Measurements from ENCODE around the gene CDT1. TPM values are rescaled to one million over a fixed set of nuclear protein-coding genes. Genes with fewer than 3 reads are reported as not detected.

CDT1 gene
- total and polyA plus RNA-seq, 10 of the 15 experiments (the other 5 are each of a cell fraction or from before 2014, with no cell fraction given), result 0.50 to 87.6 (median 8.8) TPM

- TF ChIP-seq EZH2 (IDR thresholded peaks at IDR 0.05; ENCODE audit: borderline replicate concordance, control insufficient read depth, low read depth, low read length) (no peak), CTCF (IDR thresholded peaks at IDR 0.05 in 2 of 3, conservative IDR thresholded peaks at IDR 0.05 in 1 of 3; ENCODE audit: control insufficient read depth in 2 of 3, extremely low read depth in 1 of 3, insufficient read depth in 1 of 3, low read depth in 3 of 3, low read length in 3 of 3) (no peak), IRF3 (IDR thresholded peaks at IDR 0.05) (no peak), IRF4 (IDR thresholded peaks at IDR 0.05; ENCODE audit: low read depth, low read length) (no peak), ASH2L (IDR thresholded peaks at IDR 0.05; ENCODE audit: borderline replicate concordance, low read depth) (no peak), NR2C1 (IDR thresholded peaks at IDR 0.05) (no peak), YBX1 (IDR thresholded peaks at IDR 0.05) (no peak), SMARCA5 (IDR thresholded peaks at IDR 0.05) (no peak), EED (IDR thresholded peaks at IDR 0.05; ENCODE audit: low read depth) (no peak), ZNF24 (IDR thresholded peaks at IDR 0.05) (no peak)
These were observed 24.0 kb upstream of the CDT1 start (continued) for GRCh38 chr16:88779406-88780141.
